ENCODE data around the gene IGFBP6.
A peak's percentile ranks its signal among the peaks of the same experiment; 100 is the strongest.

IGFBP6 gene

DNA sequence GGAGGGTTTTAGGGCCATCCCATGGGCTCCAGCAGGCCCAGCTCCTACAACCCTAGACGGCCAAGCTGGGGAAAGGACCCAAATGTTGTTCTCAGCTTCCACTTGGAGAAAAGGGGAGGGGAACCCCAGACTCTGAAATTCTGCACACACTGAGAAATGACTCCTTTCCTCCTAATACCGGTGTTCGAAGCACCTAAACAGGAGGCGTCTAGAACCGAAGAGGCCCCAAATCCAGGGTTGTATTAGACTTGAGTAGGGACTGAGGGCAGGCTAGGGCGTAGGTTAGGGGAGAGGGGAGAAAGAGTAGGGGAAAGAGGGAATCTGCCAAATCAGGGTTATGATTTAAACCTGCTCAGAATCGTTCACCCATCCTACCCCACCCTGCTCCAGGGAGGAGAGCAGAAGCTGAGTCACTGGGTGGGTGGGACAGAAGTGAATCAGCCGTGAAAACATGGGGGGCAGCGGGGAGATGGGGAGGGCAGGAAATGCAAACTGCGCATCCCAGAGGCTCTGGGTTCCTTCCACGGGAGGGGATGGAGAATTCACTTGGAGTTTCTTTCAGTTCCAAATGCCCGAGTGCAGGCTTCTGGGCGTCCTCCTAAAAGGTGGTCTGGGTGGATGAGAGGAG, 1.0 kb downstream of the IGFBP6 start:
- TF ChIP-seq EZH2phosphoT487 (IDR thresholded peaks at IDR 0.05; ENCODE audit: borderline replicate concordance, low read length): no peak
- TF ChIP-seq, protein P1, sequence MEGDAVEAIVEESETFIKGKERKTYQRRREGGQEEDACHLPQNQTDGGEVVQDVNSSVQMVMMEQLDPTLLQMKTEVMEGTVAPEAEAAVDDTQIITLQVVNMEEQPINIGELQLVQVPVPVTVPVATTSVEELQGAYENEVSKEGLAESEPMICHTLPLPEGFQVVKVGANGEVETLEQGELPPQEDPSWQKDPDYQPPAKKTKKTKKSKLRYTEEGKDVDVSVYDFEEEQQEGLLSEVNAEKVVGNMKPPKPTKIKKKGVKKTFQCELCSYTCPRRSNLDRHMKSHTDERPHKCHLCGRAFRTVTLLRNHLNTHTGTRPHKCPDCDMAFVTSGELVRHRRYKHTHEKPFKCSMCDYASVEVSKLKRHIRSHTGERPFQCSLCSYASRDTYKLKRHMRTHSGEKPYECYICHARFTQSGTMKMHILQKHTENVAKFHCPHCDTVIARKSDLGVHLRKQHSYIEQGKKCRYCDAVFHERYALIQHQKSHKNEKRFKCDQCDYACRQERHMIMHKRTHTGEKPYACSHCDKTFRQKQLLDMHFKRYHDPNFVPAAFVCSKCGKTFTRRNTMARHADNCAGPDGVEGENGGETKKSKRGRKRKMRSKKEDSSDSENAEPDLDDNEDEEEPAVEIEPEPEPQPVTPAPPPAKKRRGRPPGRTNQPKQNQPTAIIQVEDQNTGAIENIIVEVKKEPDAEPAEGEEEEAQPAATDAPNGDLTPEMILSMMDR (IDR thresholded peaks at IDR 0.05; ENCODE audit: low read depth, low read length, poor library complexity, severe bottlenecking): no peak
- Histone ChIP-seq H3K4me1 (ENCODE audit: control insufficient read depth, low read length) (peaks cover 44% of the 10 kb centered on the region), H4K20me1 (ENCODE audit: control insufficient read depth, insufficient read depth, low read depth, low read length) (no peaks in the 10 kb centered on the region), H3K9me3 (ENCODE audit: control insufficient read depth, insufficient read depth, low read length) (no peaks in the 10 kb centered on the region), H3K36me3 (ENCODE audit: control insufficient read depth, low read length) (no peaks in the 10 kb centered on the region), H3F3A (ENCODE audit: control insufficient read depth, insufficient read depth) (peaks cover 9% of the 10 kb centered on the region), H3K27ac (ENCODE audit: low read depth, low read length) (no peak overlapping the region), H3K9me2 (replicated peaks; ENCODE audit: control insufficient read depth, low read length) (no peaks in the 10 kb centered on the region), H3K27me3 (ENCODE audit: control insufficient read depth, low read length) (peaks cover 27% of the 10 kb centered on the region), H3K4me3 (ENCODE audit: low read length) (peak overlapping the region; percentile 74), H3K79me2 (ENCODE audit: control insufficient read depth, low read length) (no peaks in the 10 kb centered on the region), H3K4me2 (ENCODE audit: low read length) (peak overlapping the region; percentile 90)

DNA sequence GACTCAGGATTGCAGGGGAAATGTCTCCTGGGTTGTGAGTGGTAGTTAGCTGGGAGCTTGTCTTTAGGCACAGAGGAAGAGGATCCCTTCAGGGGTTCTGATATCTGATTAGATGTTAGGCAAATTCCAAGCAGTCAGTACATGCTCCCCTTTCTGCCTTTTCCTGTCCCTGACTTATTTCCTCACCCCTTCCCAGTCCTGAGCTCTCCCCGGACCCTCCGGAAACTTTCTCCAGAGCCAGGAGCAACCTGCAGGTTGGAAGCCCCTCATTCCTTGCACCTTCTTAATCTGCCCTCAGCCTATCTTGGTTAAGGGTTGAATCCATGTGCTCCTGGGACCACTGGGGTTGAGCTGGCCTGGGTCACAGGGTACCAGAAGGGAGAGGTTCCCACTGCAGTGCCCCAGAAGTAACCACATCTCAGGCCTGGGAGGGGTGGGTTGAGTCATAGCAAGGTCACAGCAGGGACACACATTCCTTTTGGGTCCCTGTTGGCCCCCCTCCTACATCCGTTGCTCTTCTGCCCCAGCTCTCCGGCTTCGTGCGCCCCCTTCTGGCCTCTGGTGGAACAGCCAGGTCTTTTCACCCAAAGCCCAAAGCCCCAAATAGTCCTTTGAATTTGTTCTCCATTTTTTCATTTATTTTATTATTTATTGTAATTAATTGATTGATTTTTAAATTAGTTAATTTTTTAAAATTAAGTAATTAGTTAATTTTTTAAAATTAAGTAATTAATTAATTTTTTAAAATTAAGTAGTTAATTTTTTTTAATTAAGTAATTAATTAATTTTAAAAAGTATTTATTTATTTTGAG, 1.8 kb downstream of the IGFBP6 start:
- H3K9me2 ChIP-seq (replicated peaks; ENCODE audit: control insufficient read depth, low read length): no peaks in the 10 kb centered on the region
- no peaks in the 10 kb centered on the region for H3K36me3 ChIP-seq (ENCODE audit: control insufficient read depth, low read length)
- no peak overlapping the region; the same call in 1 of the 2 replicates for H3K4me3 ChIP-seq (ENCODE audit: low read length)
- peaks cover 24% of the 10 kb centered on the region for H3K27me3 ChIP-seq (ENCODE audit: control insufficient read depth, low read length)
- H4K20me1 ChIP-seq (ENCODE audit: control insufficient read depth, insufficient read depth, low read depth, low read length): no peaks in the 10 kb centered on the region
- H3K4me1 ChIP-seq (ENCODE audit: control insufficient read depth, low read length): peaks cover 52% of the 10 kb centered on the region
- no peaks in the 10 kb centered on the region for H3K9me3 ChIP-seq (ENCODE audit: control insufficient read depth, insufficient read depth, low read length)
- peak overlapping the region; percentile 90 for H3K4me2 ChIP-seq (ENCODE audit: low read length)
- H3F3A ChIP-seq (ENCODE audit: control insufficient read depth, insufficient read depth): peaks cover 9% of the 10 kb centered on the region
- no peak for TF ChIP-seq EZH2phosphoT487 (IDR thresholded peaks at IDR 0.05; ENCODE audit: borderline replicate concordance, low read length)
- TF ChIP-seq, protein P1 (IDR thresholded peaks at IDR 0.05; ENCODE audit: low read depth, low read length, poor library complexity, severe bottlenecking): peak; percentile 89
- no peak overlapping the region for H3K27ac ChIP-seq (ENCODE audit: low read depth, low read length)
- no peaks in the 10 kb centered on the region for H3K79me2 ChIP-seq (ENCODE audit: control insufficient read depth, low read length)

GRCh38 chr12:53100466-53101151, 3.1 kb downstream of the IGFBP6 start:
- no peak for TF ChIP-seq EZH2phosphoT487 (IDR thresholded peaks at IDR 0.05; ENCODE audit: borderline replicate concordance, low read length)
- TF ChIP-seq, protein P1 (IDR thresholded peaks at IDR 0.05; ENCODE audit: low read depth, low read length, poor library complexity, severe bottlenecking): no peak
- Histone ChIP-seq H3K27ac (ENCODE audit: low read depth, low read length) (no peak overlapping the region), H3K79me2 (ENCODE audit: control insufficient read depth, low read length) (no peaks in the 10 kb centered on the region), H3K27me3 (ENCODE audit: control insufficient read depth, low read length) (peaks cover 24% of the 10 kb centered on the region), H3K4me2 (ENCODE audit: low read length) (no peak overlapping the region), H4K20me1 (ENCODE audit: control insufficient read depth, insufficient read depth, low read depth, low read length) (no peaks in the 10 kb centered on the region), H3F3A (ENCODE audit: control insufficient read depth, insufficient read depth) (peaks cover 9% of the 10 kb centered on the region), H3K4me1 (ENCODE audit: control insufficient read depth, low read length) (peaks cover 52% of the 10 kb centered on the region), H3K9me2 (replicated peaks; ENCODE audit: control insufficient read depth, low read length) (no peaks in the 10 kb centered on the region), H3K9me3 (ENCODE audit: control insufficient read depth, insufficient read depth, low read length) (no peaks in the 10 kb centered on the region), H3K36me3 (ENCODE audit: control insufficient read depth, low read length) (no peaks in the 10 kb centered on the region), H3K4me3 (ENCODE audit: low read length) (no peak overlapping the region)
